T-helper 2 cell treated with Interferon-gamma antibody and Interleukin-4, amounts not matched to agents 100 ng/mL and 5 ng/mL, for 36 hours (primary cell): ENCODE data around the gene ZNF274. TPM values are rescaled to one million over a fixed set of nuclear protein-coding genes. Genes with fewer than 3 reads are reported as not detected.

Experiments used
- total RNA-seq: library from RNA; stranded (reverse); gene quantifications from 2 replicates; pipeline ENCODE4 v1.2.3, GENCODE V29; 2022

The ZNF274 gene
- total RNA-seq, 1 donor from 2014 or later: 20.3 TPM

Other genes with a start within 250 kb of the ZNF274 start
- 1.5 and 2.6 TPM in 2 replicates for gene ZNF418, start 247.7 kb upstream of the ZNF274 start, total RNA-seq
- 4.2 and 4.6 TPM in 2 replicates for gene ZNF256, start 235.4 kb upstream of the ZNF274 start, total RNA-seq
- 0.30 and 0.34 TPM in 2 replicates for gene C19orf18, start 208.5 kb upstream of the ZNF274 start, total RNA-seq
- gene ZNF606, start 180.2 kb upstream of the ZNF274 start, total RNA-seq: 10.0 and 11.5 TPM in 2 replicates
- not detected in 2 replicates for gene ZSCAN1, start 149.0 kb upstream of the ZNF274 start, total RNA-seq
- 0.09 TPM in 1 of 2 replicates, not detected in the other for gene ZNF135, start 123.8 kb upstream of the ZNF274 start, total RNA-seq
- 2.7 and 3.5 TPM in 2 replicates for gene ZSCAN18, start 84.8 kb upstream of the ZNF274 start, total RNA-seq
- gene ZNF329, start 32.3 kb upstream of the ZNF274 start, total RNA-seq: 3.0 and 3.2 TPM in 2 replicates
- 38.7 and 39.8 TPM in 2 replicates for gene ZNF544, start 45.9 kb downstream of the ZNF274 start, total RNA-seq
- gene ZNF8, start 95.9 kb downstream of the ZNF274 start, total RNA-seq: 4.8 and 4.9 TPM in 2 replicates
- gene ERVK3-1, start 122.3 kb downstream of the ZNF274 start, total RNA-seq: 60.7 and 68.2 TPM in 2 replicates
- gene ZSCAN22, start 143.9 kb downstream of the ZNF274 start, total RNA-seq: 3.6 and 4.3 TPM in 2 replicates
- 10.3 and 11.0 TPM in 2 replicates for gene A1BG, start 170.4 kb downstream of the ZNF274 start, total RNA-seq
- gene ZNF497, start 179.7 kb downstream of the ZNF274 start, total RNA-seq: 0.73 and 1.1 TPM in 2 replicates
- gene ZNF837, start 198.0 kb downstream of the ZNF274 start, total RNA-seq: 1.4 and 1.7 TPM in 2 replicates
- gene RPS5, start 204.2 kb downstream of the ZNF274 start, total RNA-seq: 1,063 and 1,068 TPM in 2 replicates
- 0.27 and 0.61 TPM in 2 replicates for gene RNF225, start 212.6 kb downstream of the ZNF274 start, total RNA-seq
- 5.5 and 5.9 TPM in 2 replicates for gene ZNF584, start 225.6 kb downstream of the ZNF274 start, total RNA-seq